SJCRH30 (cell line): ENCODE results near the gene GAB2. TPM values are rescaled to one million over a fixed set of nuclear protein-coding genes. Genes with fewer than 3 reads are reported as not detected.
"Not testable (repeated sequence)": the region's sequence is repeated elsewhere in the genome, so short reads cannot be mapped to it uniquely, and the experiment has no call there.

Experiments
- DNase-seq, 2 experiments: peaks; one replicate each; pipeline ENCODE4 v3.0.0-alpha.2; 2015 to 2020
- H3K27ac ChIP-seq: fragments of 250-450 bp; sonication (Bioruptor Pico); 2 replicates; pipeline ENCODE4 v1.5.1; 2020; ENCODE audit warnings: mild to moderate bottlenecking, moderate library complexity
- H3K27me3 ChIP-seq: fragments of 250-450 bp; sonication (Bioruptor Pico); 2 replicates; pipeline ENCODE4 v1.5.1; 2020; ENCODE audit warnings: mild to moderate bottlenecking, moderate library complexity
- H3K36me3 ChIP-seq: fragments of 250-450 bp; sonication (Bioruptor Pico); 2 replicates; pipeline ENCODE4 v1.5.1; 2020; ENCODE audit warnings: mild to moderate bottlenecking, moderate library complexity
- H3K4me1 ChIP-seq: fragments of 250-450 bp; sonication (Bioruptor Pico); 2 replicates; pipeline ENCODE4 v1.5.1; 2020; ENCODE audit warnings: mild to moderate bottlenecking, moderate library complexity
- H3K4me3 ChIP-seq: fragments of 250-450 bp; sonication (Bioruptor Pico); 2 replicates; pipeline ENCODE4 v1.5.1; 2020; ENCODE audit warnings: mild to moderate bottlenecking, moderate library complexity
- H3K9me3 ChIP-seq: fragments of 250-450 bp; sonication (Bioruptor Pico); replicated peaks from 2 replicates; pipeline ENCODE4 v1.5.1; 2020; ENCODE audit warnings: mild to moderate bottlenecking, moderate library complexity
- total RNA-seq: library from RNA; depleted of rRNA; stranded (reverse); fragments of >200 nt; shearing (Covaris generic); gene quantifications from 2 replicates; pipeline ENCODE4 v1.2.3, GENCODE V29; 2014

GAB2 gene
- total RNA-seq, 1 experiment from 2014 or later = 5.6 TPM

DNA sequence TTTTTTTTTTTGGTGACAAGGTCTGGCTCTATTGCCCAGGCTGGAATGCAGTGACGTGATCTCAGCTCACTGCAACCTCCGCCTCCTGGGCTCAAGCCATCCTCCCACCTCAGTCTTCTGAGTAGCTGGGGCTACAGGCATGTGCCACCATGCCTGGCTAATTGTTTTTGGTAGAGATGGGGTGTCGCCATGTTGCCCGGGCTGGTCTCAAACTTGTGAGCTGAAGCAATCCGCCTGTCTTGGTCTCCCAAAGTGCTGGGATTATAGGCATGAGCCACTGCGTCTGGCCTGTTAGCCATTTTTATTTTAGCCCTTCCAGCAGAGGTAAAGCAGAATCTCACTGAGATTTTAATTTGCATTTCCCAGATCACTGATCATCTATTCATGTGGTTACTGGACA, 184.6 kb downstream of the GAB2 start:
- H3K9me3 ChIP-seq, DNase-seq, H3K27ac ChIP-seq, H3K4me1 ChIP-seq, H3K4me3 ChIP-seq, H3K36me3 ChIP-seq, H3K27me3 ChIP-seq: not testable (repeated sequence)

DNA sequence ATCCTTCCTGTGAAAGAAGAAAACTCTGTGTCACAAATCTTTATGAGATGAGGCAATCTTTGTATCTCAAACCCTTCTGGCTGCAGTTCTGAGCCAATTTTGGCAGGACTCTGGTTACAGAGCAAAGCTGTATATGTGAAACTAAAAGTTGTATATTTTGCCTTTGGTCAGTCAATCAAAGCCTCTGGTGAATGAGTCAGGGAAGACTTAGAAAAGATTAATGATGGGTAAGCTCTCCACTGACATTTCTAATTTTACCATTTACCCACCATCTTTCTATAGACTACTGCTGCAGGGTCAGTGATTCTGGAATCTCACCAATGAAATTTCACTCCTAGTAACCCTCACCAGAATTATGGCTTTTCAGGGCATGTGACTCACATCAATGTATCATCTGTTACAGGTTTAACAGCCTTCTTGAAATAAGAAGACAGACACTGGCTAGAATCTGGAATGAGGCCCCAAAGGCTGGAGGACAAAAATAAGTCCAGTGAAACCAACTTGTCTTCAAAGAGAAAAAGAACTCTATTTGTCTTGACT, 185.6 kb downstream of the GAB2 start:
- Histone ChIP-seq H3K27ac (no peak overlapping the region), H3K4me3 (no peak overlapping the region), H3K4me1 (no peaks in the 10 kb centered on the region), H3K36me3 (no peaks in the 10 kb centered on the region), H3K27me3 (no peaks in the 10 kb centered on the region), H3K9me3 (no peaks in the 10 kb centered on the region)
- no peak for DNase-seq

DNA sequence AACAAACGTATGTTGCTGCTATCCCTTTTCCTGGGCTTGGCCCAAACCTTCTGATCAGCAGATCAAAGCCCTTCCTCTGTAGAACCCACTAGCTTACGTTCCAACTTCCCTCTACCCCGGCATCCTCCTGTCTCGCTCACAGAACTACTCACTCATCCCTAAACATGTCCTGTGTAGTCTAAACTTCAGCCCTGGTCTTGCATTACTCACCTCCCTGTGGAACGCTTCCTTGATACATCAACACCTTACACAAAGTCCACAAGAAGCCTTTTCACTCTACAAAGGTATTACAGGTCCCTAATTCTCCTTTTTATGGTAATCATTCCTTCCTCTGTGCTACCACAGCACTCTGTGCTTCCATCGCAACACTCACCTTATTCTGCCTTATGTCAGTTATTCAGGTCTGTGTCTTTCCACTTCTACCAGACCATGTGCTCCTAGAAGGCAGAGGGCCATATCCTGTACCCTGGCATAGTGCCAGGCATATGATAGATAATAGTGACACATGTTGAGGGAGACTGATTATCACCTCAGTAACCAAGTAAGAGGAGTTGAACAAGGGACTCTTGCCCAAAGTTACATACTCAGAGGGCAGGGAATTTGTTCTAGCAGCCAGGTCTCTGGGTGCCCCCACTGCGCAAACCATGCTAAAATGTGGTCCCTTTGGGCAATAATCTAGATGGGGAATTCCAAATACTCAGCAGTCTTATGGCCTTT, 187.3 kb downstream of the GAB2 start:
- DNase-seq = peak in 1 of 2 experiments; percentile 19
- Histone ChIP-seq H3K4me1 (no peaks in the 10 kb centered on the region), H3K4me3 (no peak overlapping the region), H3K36me3 (no peaks in the 10 kb centered on the region), H3K27ac (no peak overlapping the region), H3K27me3 (no peaks in the 10 kb centered on the region), H3K9me3 (no peaks in the 10 kb centered on the region)

DNA sequence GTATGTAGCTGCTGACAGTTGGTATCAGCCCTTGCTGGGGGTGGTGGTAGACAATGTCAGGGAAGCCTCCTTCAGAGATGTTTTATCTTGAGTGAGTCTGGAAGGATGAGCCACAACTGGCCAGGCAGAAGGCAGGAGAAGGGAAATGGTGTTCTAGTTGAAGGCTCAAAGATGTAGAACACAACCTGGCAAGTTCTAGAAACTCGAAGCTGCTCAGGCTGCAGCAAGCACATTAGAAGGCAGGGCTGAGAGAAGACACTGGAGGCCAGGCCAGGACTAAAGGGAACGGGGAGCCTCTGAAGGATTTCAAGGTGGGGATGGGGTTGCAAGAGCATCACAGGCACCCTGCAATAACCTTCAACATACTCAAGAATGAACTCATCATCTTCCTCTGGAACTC, 188.5 kb downstream of the GAB2 start:
- Histone ChIP-seq H3K27me3 (no peaks in the 10 kb centered on the region), H3K27ac (no peak overlapping the region), H3K36me3 (no peaks in the 10 kb centered on the region), H3K9me3 (no peaks in the 10 kb centered on the region), H3K4me1 (no peaks in the 10 kb centered on the region), H3K4me3 (no peak overlapping the region)
- DNase-seq = no peak

DNA sequence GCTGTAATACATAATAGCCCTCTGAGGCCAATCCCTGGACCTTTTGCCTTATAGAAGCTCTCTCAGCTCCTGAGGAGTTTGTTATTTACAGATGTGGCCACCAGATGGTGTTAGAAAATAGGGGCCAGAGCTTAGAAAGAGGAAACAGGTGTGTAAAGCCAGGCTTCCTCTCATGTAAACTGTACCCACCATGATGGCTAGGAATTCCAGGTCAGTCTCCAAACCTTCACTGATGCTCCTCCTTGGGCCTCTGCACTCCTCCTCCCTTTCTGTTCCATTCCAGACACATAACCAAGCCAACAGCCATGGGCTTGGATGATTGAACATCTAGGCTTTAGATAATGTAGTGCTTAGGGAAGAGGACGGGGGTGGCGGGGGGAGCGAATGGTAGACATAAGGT, 189.2 kb downstream of the GAB2 start:
- peak; percentile 47 to 81 for DNase-seq
- H3K4me3 ChIP-seq = no peak overlapping the region
- no peaks in the 10 kb centered on the region for H3K4me1 ChIP-seq
- H3K27me3 ChIP-seq = no peaks in the 10 kb centered on the region
- H3K9me3 ChIP-seq = no peaks in the 10 kb centered on the region
- no peaks in the 10 kb centered on the region for H3K36me3 ChIP-seq
- no peak overlapping the region for H3K27ac ChIP-seq

DNA sequence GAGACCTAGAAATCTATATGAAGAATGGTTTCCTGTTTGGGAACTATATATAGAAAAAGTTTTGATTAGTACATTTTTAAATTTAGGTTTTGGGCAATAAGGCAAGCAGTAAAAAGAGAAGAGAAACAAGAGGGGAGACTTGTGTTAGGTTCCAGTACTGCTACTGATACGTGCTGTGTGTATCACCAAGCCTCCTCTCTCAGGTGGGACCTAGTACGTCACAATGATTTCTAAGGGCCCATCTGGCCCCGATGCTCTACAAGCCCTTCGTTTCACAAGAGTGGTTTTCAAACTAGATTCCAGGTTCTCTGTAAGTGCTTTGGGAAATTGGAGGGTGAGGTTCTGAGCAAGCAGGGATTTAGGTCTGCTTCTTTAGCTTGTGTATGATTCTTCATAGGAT, 189.7 kb downstream of the GAB2 start:
- H3K27me3 ChIP-seq = no peaks in the 10 kb centered on the region
- no peaks in the 10 kb centered on the region for H3K36me3 ChIP-seq
- H3K9me3 ChIP-seq = no peaks in the 10 kb centered on the region
- H3K4me1 ChIP-seq = no peaks in the 10 kb centered on the region
- no peak overlapping the region for H3K27ac ChIP-seq
- DNase-seq = no peak
- H3K4me3 ChIP-seq = no peak overlapping the region

DNA sequence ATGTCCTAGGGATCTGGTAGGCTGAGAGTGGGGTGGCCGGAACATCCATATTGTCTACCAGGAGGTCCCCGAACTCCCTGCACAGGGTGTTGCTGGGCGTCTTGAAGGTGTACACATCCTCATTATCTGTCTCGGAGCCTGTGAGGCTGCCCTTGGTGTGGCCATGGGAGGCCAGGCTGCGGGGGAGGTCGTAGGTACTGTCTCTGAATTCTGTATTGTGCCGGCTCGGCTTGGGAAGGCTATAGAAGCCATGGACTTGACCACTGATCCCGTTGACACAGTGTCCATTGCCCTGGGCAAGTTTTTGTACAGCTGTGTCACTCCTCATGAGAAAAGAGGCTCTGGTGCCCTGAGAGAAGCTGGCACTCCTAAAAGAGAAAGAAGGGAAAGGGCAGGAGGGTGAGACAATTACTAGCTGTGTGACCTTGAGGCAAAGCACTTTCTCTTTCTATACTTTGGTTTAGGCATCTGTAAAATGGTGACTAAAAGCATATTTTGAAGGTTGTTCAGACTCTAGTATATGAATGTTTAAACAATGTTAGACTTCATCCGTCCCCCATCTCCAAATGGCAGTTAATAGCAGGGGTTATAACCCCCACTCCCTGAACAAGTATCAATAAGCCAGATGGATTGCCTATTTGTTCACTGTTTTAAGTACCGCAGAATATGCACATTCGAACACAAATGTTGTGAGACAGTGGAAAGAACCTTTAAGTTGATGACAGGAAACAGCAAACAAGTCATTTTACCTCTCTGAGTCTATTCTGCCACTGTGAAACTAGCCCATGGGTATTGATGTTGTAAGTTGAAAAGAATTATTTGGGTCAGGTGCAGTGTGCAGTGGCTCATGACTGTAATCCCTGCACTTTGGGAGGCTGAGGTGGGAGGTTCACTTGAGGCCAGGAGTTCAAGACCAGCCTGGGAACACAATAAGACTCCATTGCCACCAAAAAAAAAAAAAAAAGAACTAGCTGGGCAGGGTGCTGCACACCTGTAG, 190.6 kb downstream of the GAB2 start:
- Histone ChIP-seq H3K4me3 (no peak overlapping the region), H3K27ac (no peak overlapping the region), H3K9me3 (no peaks in the 10 kb centered on the region), H3K4me1 (no peaks in the 10 kb centered on the region), H3K36me3 (no peaks in the 10 kb centered on the region), H3K27me3 (no peaks in the 10 kb centered on the region)
- no peak for DNase-seq

DNA sequence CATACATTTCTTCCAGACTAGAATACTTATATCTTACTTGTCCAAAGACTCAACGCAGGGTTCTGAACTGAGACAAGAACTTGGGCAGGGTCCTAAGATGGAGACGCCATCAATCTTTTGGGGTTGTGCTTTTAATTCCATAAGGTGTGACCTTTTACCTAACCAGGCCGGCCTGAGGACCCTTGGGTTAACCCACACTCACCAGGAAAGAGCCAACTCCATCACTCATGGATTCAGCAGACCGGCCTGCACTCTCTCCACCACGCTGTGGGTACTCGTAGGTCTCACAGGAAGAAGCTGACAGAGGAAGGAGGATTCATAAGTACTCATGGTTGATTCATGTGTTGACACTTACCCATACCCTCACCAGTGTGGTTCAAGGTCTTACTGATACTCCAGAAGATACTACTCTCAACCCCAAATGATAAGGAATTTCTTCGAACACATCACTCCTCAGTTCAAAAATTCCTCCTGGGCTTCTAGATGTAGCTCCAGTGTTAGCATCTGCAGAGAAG, 192.7 kb downstream of the GAB2 start:
- Histone ChIP-seq H3K9me3 (no peaks in the 10 kb centered on the region), H3K4me3 (no peak overlapping the region), H3K27ac (no peak overlapping the region), H3K27me3 (no peaks in the 10 kb centered on the region), H3K4me1 (no peaks in the 10 kb centered on the region), H3K36me3 (no peaks in the 10 kb centered on the region)
- no peak for DNase-seq

DNA sequence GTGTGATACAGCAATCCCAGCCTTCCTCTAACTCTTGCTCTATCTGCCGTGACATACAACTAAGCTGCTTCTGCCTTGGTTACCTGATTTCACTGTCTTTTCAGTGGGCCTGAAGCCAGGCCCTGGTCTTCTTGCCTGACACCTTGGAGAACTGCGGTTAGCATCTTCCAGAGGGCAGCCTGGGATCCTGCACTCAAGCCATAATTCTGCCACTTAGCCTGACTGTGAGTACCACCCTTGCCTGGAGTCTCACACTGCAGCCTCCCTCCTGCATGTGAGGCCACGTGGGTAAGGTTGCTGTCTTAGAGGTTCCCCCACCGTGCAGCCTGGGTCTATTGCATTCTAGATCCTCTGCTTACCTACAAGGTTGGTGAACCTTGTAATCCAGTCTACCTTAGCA, 193.1 kb downstream of the GAB2 start:
- Histone ChIP-seq H3K27ac (no peak overlapping the region), H3K36me3 (no peaks in the 10 kb centered on the region), H3K9me3 (no peaks in the 10 kb centered on the region), H3K27me3 (no peaks in the 10 kb centered on the region), H3K4me1 (no peaks in the 10 kb centered on the region), H3K4me3 (no peak overlapping the region)
- no peak for DNase-seq

DNA sequence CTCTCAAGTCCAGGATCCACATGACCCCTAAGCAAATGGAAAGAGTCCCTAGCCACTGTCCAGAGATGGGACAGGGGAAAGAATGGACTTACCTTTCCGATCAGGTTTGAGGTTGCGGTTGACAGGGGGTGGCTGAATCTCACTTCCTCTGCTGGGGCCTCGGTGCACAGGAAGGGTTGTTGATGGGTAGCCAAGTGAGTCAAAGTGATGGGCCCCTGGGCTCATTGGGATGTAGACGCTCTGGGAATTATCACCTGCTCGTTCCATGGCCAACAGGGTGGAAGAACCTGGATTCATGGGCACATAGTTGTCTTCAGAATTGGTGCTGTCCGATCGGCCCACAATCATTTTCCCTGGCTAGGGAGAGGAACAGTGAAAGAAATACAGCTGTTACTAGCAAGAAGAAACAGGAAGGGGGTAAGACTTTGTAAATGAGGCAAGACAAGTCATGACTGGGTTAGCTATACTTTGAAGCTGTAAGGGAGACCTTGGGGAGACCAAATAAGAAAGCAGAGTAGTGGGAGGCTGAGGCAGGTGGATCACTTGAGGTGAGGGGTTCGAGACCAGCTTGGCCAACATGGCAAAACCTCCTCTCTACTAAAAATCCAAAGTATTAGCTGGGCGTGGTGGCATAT, 194.2 kb downstream of the GAB2 start:
- H3K27me3 ChIP-seq = no peaks in the 10 kb centered on the region
- H3K27ac ChIP-seq = no peak overlapping the region
- DNase-seq = no peak
- no peaks in the 10 kb centered on the region for H3K36me3 ChIP-seq
- H3K4me1 ChIP-seq = no peaks in the 10 kb centered on the region
- no peaks in the 10 kb centered on the region for H3K9me3 ChIP-seq
- no peak overlapping the region for H3K4me3 ChIP-seq

DNA sequence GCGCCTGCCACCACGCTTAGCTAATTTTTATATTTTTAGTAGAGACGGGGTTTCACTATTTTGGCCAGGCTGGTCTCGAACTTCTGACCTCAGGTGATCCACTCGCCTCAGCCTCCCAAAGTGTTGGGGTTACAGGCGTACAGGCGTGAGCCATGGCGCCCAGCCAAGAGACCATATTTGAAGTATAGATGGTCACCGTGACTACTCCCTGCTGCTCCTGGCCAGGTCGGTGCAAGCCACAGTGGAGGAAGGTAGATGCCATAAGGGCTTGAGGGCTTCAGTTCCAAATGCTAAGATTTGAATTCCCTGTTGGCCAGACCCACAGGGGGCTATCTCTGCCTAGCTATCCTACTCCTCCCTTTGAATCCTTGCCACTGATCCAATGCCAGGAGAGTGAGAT, 194.9 kb downstream of the GAB2 start:
- H3K9me3 ChIP-seq, H3K36me3 ChIP-seq, H3K4me3 ChIP-seq, H3K27me3 ChIP-seq, DNase-seq, H3K4me1 ChIP-seq, H3K27ac ChIP-seq: not testable (repeated sequence)

DNA sequence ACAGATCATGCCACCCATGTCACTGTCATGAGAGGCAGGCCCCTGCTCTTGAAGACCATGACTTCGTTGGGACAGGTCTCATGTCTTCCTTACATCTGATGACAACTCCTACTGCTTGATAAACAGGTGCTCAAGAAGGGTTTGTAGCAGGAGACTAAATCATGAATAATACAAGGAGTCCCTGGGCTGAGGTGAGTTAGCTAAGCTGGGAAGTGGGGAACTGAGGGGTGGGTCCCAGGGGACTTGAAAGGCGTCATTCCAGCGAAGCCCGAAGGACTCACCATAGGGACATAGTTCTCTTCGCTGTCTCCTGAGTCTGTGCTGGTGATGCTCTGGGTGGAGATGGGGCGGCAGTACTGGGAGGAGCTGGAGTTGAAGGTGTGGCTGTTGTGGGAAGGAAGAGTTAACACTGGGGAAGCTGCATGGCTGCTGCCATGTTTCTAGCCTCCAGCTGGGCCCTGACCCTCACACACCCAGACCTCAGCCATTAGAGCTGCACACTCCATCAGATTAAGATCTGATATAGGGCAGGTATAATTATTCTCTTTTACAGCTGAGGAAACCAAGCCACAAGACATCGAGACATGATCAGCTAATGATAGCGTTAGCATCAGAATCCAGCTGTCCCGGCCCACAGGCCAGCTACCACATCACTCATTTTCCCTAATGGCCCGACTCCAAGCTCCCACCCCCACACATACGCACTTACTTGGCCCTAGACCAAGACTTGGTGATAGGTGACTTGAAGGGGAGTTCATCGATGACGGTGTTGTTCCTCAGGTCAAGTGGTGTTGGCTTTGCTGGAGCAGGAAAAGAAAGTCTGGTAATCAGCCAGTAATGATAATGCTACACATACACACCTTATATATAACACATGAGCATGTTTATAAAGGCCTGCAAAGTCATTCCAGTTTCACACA, 196.0 kb downstream of the GAB2 start:
- Histone ChIP-seq H3K9me3 (no peaks in the 10 kb centered on the region), H3K36me3 (no peaks in the 10 kb centered on the region), H3K27me3 (no peaks in the 10 kb centered on the region), H3K4me1 (no peaks in the 10 kb centered on the region), H3K4me3 (no peak overlapping the region), H3K27ac (no peak overlapping the region)
- DNase-seq = no peak

DNA sequence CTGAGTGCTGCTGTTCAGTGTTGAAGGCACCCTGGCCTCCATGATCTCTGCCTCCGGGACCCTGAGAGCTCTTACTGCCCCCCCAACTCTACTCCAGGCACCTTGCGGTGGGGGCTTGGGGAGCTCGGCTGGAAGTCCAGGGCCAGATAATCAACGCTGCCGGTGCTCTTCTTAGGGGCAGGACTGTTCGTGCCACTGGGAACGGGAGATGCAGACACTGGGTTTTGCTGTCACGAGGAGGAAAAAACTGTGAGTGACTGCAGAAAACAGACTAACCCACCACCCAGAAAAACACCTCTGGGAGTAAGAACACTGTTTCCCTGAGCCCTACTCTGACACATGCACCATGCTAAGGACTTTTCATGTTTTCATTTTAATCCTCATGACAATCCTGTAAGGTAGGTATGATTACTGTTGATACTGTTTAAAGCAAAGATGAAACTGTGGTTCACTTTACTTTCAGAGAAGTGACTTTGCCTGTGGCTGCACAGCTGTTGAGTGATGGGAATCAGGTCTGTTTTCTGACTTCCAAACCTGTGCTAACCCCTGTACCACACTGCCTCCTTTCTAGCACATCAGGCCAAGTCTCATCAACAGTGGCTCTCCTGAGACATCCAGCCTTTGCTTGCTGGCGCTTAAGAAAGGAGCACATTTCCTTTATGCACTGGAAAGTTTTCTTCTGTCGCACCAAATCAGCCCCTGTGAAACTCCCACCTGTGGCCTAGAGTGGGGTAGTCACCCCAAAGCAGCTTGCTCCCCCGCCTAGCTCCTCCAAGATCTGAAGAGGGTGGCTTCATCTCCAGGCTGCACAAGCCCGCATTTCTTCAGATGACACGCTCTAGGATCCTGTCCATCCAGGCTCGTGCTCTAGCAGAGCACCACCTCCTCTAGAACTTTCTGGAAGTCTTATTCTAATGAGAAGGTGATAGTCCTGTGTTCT, 197.1 kb downstream of the GAB2 start:
- no peak for DNase-seq
- H3K4me1 ChIP-seq = no peaks in the 10 kb centered on the region
- H3K27ac ChIP-seq = no peak overlapping the region
- H3K27me3 ChIP-seq = no peaks in the 10 kb centered on the region
- no peak overlapping the region for H3K4me3 ChIP-seq
- 0 out of 2 replicates have a peak, but pooled peaks cover 1% of the 10 kb centered on the region for H3K36me3 ChIP-seq
- no peaks in the 10 kb centered on the region for H3K9me3 ChIP-seq
